Upper lobe of right lung (tissue), 1 donor: ENCODE results near the gene SLC26A9. TPM values are rescaled to one million over a fixed set of nuclear protein-coding genes. Genes with fewer than 3 reads are reported as not detected.

Experiments used
- ATAC-seq: fragments of 200-7000 bp; cut with Tn5 transposase; one replicate; pipeline ENCODE4 v1.9.1; 2020; ENCODE audit warnings: mild to moderate bottlenecking, moderate library complexity
- DNase-seq: peaks from one replicate; pipeline ENCODE4 v3.0.0-alpha.2; 2020
- H3K27ac ChIP-seq: fragments of 200-600 bp; one replicate; pipeline ENCODE4 v1.8.0; 2022
- H3K27me3 ChIP-seq: fragments of 200-600 bp; one replicate; pipeline ENCODE4 v1.8.0; 2022; ENCODE audit warnings: mild to moderate bottlenecking
- H3K36me3 ChIP-seq: fragments of 200-600 bp; one replicate; pipeline ENCODE4 v1.8.0; 2022
- H3K4me1 ChIP-seq: fragments of 200-600 bp; one replicate; pipeline ENCODE4 v1.8.0; 2022
- H3K4me3 ChIP-seq: fragments of 200-600 bp; one replicate; pipeline ENCODE4 v1.8.0; 2022; ENCODE audit warnings: mild to moderate bottlenecking
- H3K9me3 ChIP-seq: fragments of 200-600 bp; one replicate; pipeline ENCODE4 v1.8.0; 2022
- intact Hi-C: fragments of 100-400 bp; cut with DNase I; formaldehyde crosslinking; loops from one replicate; pipeline ENCODE4 v1.11.0; 2022
- long read RNA-seq: library from polyadenylated mRNA; unstranded; transcript quantifications from one replicate; pipeline ENCODE4 v2.0.0, GENCODE V29; 2021
- total RNA-seq: library from RNA; stranded (reverse); fragmentation: NEBNext Ultra II Directional; extraction: Animal tissue kit (Norgen Biotek cat#: 25700); gene quantifications from one replicate; pipeline ENCODE4 v1.2.1, GENCODE V29; 2021
- TF ChIP-seq, protein P1 (sequence below): fragments of 200-600 bp; IDR thresholded peaks from one replicate; pipeline ENCODE4 v1.8.0; 2022; ENCODE audit warnings: antibody characterized with exemption
- donor health status: DM: no; HTN: yes; CAD: no; lungs with severe emphysema.

SLC26A9 gene, protein sequence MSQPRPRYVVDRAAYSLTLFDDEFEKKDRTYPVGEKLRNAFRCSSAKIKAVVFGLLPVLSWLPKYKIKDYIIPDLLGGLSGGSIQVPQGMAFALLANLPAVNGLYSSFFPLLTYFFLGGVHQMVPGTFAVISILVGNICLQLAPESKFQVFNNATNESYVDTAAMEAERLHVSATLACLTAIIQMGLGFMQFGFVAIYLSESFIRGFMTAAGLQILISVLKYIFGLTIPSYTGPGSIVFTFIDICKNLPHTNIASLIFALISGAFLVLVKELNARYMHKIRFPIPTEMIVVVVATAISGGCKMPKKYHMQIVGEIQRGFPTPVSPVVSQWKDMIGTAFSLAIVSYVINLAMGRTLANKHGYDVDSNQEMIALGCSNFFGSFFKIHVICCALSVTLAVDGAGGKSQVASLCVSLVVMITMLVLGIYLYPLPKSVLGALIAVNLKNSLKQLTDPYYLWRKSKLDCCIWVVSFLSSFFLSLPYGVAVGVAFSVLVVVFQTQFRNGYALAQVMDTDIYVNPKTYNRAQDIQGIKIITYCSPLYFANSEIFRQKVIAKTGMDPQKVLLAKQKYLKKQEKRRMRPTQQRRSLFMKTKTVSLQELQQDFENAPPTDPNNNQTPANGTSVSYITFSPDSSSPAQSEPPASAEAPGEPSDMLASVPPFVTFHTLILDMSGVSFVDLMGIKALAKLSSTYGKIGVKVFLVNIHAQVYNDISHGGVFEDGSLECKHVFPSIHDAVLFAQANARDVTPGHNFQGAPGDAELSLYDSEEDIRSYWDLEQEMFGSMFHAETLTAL
- 21.7 TPM for total RNA-seq
- long read RNA-seq, full-length matches to known transcripts, result 1 of 19 reads
- long read RNA-seq, partial matches to known transcripts, result 13 of 19 reads
- long read RNA-seq, other reads (novel, unspliced or antisense), result 5 of 19 reads

DNA sequence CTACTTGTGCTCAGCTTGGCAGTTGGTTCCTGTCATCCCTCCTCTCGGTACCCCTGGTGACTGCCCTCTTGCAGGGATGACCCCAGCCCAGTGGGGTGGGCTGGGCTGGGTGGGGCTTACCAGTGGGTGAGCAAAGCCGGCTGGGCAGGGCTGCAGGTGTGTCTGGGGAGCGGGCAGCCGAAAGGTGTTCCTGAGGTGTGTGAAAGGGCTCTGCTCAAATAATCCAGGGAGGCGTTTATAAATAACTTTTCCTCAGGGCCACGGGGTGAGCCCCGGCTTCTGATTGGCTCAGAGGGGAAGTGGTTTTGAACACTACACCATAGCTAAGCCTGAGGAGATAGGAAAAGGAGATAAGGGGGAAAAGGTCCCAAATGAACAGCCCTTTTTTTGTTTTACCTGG lies at the start of gene SLC26A9:
Gene SLC26A9, minus strand, starts transcription at position 212 of the 400 bp plus-strand sequence. CDS start 7,636 bp downstream, outside the sequence.
- Histone ChIP-seq H3K36me3 (no peaks in the 10 kb centered on the region), H3K4me3 (peak within 1 kb of the TSS; percentile 23), H3K4me1 (no peaks in the 10 kb centered on the region), H3K27ac (peak within 1 kb of the TSS; percentile 42), H3K9me3 (no peaks in the 10 kb centered on the region), H3K27me3 (no peaks in the 10 kb centered on the region)
- ATAC-seq, result peak; percentile 47
- TF ChIP-seq, protein P1, sequence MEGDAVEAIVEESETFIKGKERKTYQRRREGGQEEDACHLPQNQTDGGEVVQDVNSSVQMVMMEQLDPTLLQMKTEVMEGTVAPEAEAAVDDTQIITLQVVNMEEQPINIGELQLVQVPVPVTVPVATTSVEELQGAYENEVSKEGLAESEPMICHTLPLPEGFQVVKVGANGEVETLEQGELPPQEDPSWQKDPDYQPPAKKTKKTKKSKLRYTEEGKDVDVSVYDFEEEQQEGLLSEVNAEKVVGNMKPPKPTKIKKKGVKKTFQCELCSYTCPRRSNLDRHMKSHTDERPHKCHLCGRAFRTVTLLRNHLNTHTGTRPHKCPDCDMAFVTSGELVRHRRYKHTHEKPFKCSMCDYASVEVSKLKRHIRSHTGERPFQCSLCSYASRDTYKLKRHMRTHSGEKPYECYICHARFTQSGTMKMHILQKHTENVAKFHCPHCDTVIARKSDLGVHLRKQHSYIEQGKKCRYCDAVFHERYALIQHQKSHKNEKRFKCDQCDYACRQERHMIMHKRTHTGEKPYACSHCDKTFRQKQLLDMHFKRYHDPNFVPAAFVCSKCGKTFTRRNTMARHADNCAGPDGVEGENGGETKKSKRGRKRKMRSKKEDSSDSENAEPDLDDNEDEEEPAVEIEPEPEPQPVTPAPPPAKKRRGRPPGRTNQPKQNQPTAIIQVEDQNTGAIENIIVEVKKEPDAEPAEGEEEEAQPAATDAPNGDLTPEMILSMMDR, result no peak
- DNase-seq, result peak; percentile 78
- intact Hi-C loops, result no loop called here

DNA sequence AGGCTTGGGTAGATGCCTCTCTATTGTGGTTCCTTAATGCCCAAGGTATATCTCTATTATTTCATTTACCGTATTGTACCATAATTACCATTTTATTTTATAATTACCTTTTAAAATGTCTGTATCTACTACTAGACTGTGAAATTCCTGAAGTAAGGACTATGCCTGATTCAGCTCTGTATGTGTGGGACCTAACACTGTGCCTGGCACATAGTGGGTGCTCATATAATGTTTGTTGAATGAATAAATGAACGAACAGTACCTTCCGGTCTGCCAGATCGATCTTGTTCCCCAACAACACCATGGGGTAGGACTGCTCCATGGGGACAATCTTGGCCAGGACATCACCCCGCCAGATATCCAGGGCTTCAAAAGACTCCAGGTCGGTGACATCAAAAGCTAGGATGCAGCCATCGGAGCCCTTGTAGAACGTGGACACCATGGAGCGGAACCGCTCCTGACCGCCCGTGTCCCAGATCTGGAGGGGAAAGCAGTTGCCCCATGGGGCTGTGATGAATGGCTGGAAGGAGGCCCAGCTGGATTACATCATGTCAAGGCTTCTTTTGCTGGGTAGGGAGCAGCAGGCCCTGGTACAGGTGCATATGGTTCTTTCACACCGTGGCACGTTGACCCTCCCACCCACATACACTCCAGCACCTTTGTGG lies 49.1 kb upstream of the SLC26A9 start:
- intact Hi-C loops, result no loop called here
- no peaks in the 10 kb centered on the region for H3K36me3 ChIP-seq
- no peak overlapping the region for H3K4me3 ChIP-seq
- H3K4me1 ChIP-seq, result no peaks in the 10 kb centered on the region
- H3K27ac ChIP-seq, result no peak overlapping the region
- no peaks in the 10 kb centered on the region for H3K9me3 ChIP-seq
- DNase-seq (no peak), ATAC-seq (no peak)
- no peaks in the 10 kb centered on the region for H3K27me3 ChIP-seq
- TF ChIP-seq, protein P1, result no peak

DNA sequence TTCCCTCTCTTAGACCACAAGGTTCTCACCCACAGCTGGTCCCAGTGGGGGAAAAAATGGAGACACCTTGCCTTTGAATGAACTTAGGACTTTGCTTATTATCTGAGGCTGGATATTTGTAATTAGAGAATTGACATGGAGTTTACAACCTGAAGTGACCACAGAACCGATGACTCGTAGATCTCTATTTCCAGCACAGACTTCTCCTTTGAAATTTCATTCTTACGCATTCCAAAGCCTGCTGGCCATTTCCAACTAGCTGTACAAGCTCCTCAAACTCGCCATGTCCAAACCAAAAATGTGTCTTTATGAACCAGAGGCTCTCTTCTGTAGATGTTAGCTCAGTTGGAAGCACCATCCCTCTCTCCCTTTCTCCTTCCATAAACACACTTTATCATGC lies 48.0 kb upstream of the SLC26A9 start:
- intact Hi-C loops, result no loop called here
- Histone ChIP-seq H3K4me1 (no peaks in the 10 kb centered on the region), H3K36me3 (no peaks in the 10 kb centered on the region), H3K9me3 (no peaks in the 10 kb centered on the region), H3K27me3 (no peaks in the 10 kb centered on the region), H3K4me3 (no peak overlapping the region), H3K27ac (no peak overlapping the region)
- no peak for ATAC-seq
- TF ChIP-seq, protein P1, result no peak
- DNase-seq, result no peak

DNA sequence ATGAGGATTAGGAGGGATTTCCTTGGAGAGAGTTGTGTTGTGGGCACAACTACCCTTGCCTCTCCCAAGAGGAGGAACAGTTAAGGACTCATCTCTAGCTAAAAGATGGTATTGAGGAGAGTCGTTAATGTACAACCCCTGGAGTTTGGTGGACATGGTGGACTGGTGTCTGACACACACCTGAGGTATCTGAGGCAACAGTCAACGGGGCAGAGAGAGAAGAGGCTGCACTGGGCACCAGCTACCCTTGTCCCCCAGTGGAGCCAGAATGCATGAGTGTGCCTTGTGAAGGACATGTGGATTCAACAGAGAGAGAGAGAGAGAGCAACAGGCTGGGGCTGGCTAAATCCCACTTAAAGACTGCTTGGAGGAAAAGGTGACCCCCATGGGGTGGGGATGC lies 47.0 kb upstream of the SLC26A9 start:
- no peaks in the 10 kb centered on the region for H3K9me3 ChIP-seq
- H3K27ac ChIP-seq, result no peak overlapping the region
- intact Hi-C loops, result no loop called here
- TF ChIP-seq, protein P1, result no peak
- H3K4me3 ChIP-seq, result no peak overlapping the region
- H3K27me3 ChIP-seq, result no peaks in the 10 kb centered on the region
- no peaks in the 10 kb centered on the region for H3K36me3 ChIP-seq
- no peaks in the 10 kb centered on the region for H3K4me1 ChIP-seq
- ATAC-seq, result no peak
- DNase-seq, result no peak

DNA sequence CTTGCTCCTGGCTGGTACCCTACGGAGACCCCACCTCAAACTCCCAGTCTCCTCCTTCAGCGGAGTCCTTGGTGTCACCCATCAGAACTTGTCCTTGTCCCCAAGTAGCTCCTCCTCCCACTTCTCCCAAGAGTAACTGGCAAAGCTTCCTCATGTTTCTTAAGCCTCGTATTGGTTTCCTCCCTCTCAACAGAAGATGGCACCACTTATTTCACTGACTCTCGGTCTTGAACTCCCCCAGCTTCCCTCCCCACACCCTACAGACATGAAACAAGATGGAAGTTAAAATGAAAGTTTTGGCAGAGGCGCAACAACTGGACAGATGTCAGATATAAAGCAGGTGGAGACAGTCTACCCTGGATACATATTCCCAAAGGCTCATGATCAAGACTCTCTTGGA lies 46.5 kb upstream of the SLC26A9 start:
- Histone ChIP-seq H3K27me3 (no peaks in the 10 kb centered on the region), H3K27ac (no peak overlapping the region), H3K9me3 (no peaks in the 10 kb centered on the region), H3K36me3 (no peaks in the 10 kb centered on the region), H3K4me3 (no peak overlapping the region), H3K4me1 (no peaks in the 10 kb centered on the region)
- intact Hi-C loops, result no loop called here
- DNase-seq (no peak), ATAC-seq (no peak)
- TF ChIP-seq, protein P1, result no peak
